Liver (tissue), 9 donors: Measurements from ENCODE around the gene KCNMB2. TPM values are rescaled to one million over a fixed set of nuclear protein-coding genes. Genes with fewer than 3 reads are reported as not detected.

ENCODE experiments used
- DNase-seq: peaks from one replicate; pipeline ENCODE4 v3.0.0-alpha.2; 2017; ENCODE audit warnings: low spot score
- H3K27ac ChIP-seq, 2 donors: one replicate each; pipeline ENCODE4 v1.7.0; 2013; ENCODE audit warnings: inconsistent platforms in 2 of 2, low read length in 2 of 2, control low read depth in 1 of 2, low read depth in 1 of 2, mild to moderate bottlenecking in 1 of 2
- H3K27me3 ChIP-seq, 4 donors: one replicate each; pipeline versions ENCODE4 v1.6.1 to v1.7.0; 2013; ENCODE audit warnings: low read length in 3 of 4, inconsistent platforms in 1 of 4, mild to moderate bottlenecking in 1 of 4, moderate library complexity in 1 of 4; ENCODE audit not compliant: control insufficient read depth in 4 of 4, insufficient read depth in 4 of 4
- H3K36me3 ChIP-seq, 4 donors: one replicate each; pipeline versions ENCODE4 v1.6.1 to v1.7.0; 2013; ENCODE audit warnings: low read length in 3 of 4, mild to moderate bottlenecking in 3 of 4, low read depth in 1 of 4, moderate library complexity in 1 of 4; ENCODE audit not compliant: control insufficient read depth in 4 of 4, insufficient read depth in 3 of 4
- H3K4me1 ChIP-seq, 4 donors: one replicate each; pipeline versions ENCODE4 v1.6.1 to v1.7.0; 2013; ENCODE audit warnings: low read length in 3 of 4, mild to moderate bottlenecking in 3 of 4, moderate library complexity in 1 of 4; ENCODE audit not compliant: control insufficient read depth in 4 of 4, insufficient read depth in 4 of 4
- H3K4me3 ChIP-seq, 3 donors: one replicate each; pipeline versions ENCODE4 v1.6.1 to v1.7.0; 2013; ENCODE audit warnings: low read length in 3 of 3, control low read depth in 1 of 3, low read depth in 1 of 3, mild to moderate bottlenecking in 1 of 3
- H3K9ac ChIP-seq, 2 donors: one replicate each; pipeline ENCODE4 v1.7.0; 2013; ENCODE audit warnings: low read length in 2 of 2, mild to moderate bottlenecking in 2 of 2, moderate library complexity in 2 of 2, control low read depth in 1 of 2, low read depth in 1 of 2
- H3K9me3 ChIP-seq, 4 donors: one replicate each; pipeline versions ENCODE4 v1.6.1 to v1.7.0; 2013; ENCODE audit warnings: low read length in 3 of 4; ENCODE audit not compliant: control insufficient read depth in 4 of 4
- ATF3 ChIP-seq: IDR thresholded peaks from 2 replicates; pipeline ENCODE4 v1.6.1; 2016; ENCODE audit warnings: antibody characterized with exemption
- CTCF ChIP-seq: fragments of 150-350 bp; IDR thresholded peaks from 2 replicates; pipeline ENCODE4 v1.5.1; 2017; ENCODE audit warnings: improper control_type of control experiment, low read depth, low read length; ENCODE audit not compliant: missing input control
- EGR1 ChIP-seq, 2 donors: IDR thresholded peaks; 2 replicates each; pipeline ENCODE4 v1.6.1; 2016 to 2018; ENCODE audit warnings: antibody characterized with exemption in 2 of 2, low read depth in 2 of 2
- FOXA1 ChIP-seq: IDR thresholded peaks from 2 replicates; pipeline ENCODE4 v1.6.1; 2016; ENCODE audit warnings: antibody characterized with exemption
- FOXA2 ChIP-seq: IDR thresholded peaks from 2 replicates; pipeline ENCODE4 v1.6.1; 2016; ENCODE audit warnings: antibody characterized with exemption
- GABPA ChIP-seq, 2 donors: IDR thresholded peaks in 1 of 2; conservative IDR thresholded peaks in 1 of 2; 2 replicates each; pipeline ENCODE4 v1.6.1; 2016; ENCODE audit warnings: antibody characterized with exemption in 2 of 2, mild to moderate bottlenecking in 1 of 2, moderate library complexity in 1 of 2
- HNF4A ChIP-seq, 2 donors: conservative IDR thresholded peaks; 2 replicates each; pipeline ENCODE4 v1.6.1; 2016; ENCODE audit warnings: antibody characterized with exemption in 2 of 2, mild to moderate bottlenecking in 2 of 2
- HNF4G ChIP-seq: IDR thresholded peaks from 2 replicates; pipeline ENCODE4 v1.6.1; 2016; ENCODE audit warnings: antibody characterized with exemption
- JUND ChIP-seq, 2 donors: IDR thresholded peaks; 2 replicates each; pipeline ENCODE4 v1.6.1; 2016; ENCODE audit warnings: antibody characterized with exemption in 2 of 2
- MAX ChIP-seq: IDR thresholded peaks from 2 replicates; pipeline ENCODE4 v1.6.1; 2016; ENCODE audit warnings: antibody characterized with exemption
- NR2F2 ChIP-seq: IDR thresholded peaks from 2 replicates; pipeline ENCODE4 v1.6.1; 2016; ENCODE audit warnings: antibody characterized with exemption
- RAD21 ChIP-seq, 2 donors: IDR thresholded peaks; 2 replicates each; pipeline ENCODE4 v1.6.1; 2016; ENCODE audit warnings: antibody characterized with exemption in 2 of 2, mild to moderate bottlenecking in 2 of 2
- REST ChIP-seq: IDR thresholded peaks from 2 replicates; pipeline ENCODE4 v1.6.1; 2016; ENCODE audit warnings: antibody characterized with exemption, mild to moderate bottlenecking
- RXRA ChIP-seq, 2 donors: IDR thresholded peaks; 2 replicates each; pipeline ENCODE4 v1.6.1; 2017 to 2018; ENCODE audit warnings: antibody characterized with exemption in 2 of 2, mild to moderate bottlenecking in 1 of 2
- TAF1 ChIP-seq: conservative IDR thresholded peaks from 2 replicates; pipeline ENCODE4 v1.6.1; 2016; ENCODE audit warnings: antibody characterized with exemption, mild to moderate bottlenecking
- YY1 ChIP-seq: IDR thresholded peaks from 2 replicates; pipeline ENCODE4 v1.6.1; 2016; ENCODE audit warnings: antibody characterized with exemption, mild to moderate bottlenecking
- ZBTB33 ChIP-seq: IDR thresholded peaks from 2 replicates; pipeline ENCODE4 v1.6.1; 2016; ENCODE audit warnings: antibody characterized with exemption
- WGBS: extraction: QIAGEN DNeasy Blood & Tissue Kit; methylation state at CpG from one replicate; pipeline ENCODE4 v1.1.7; 2013; 5-methylcytosine and 5-hydroxymethylcytosine counted together
- polyA plus RNA-seq, 2 donors: library from polyadenylated mRNA; stranded (reverse) in 1 of 2; unstranded in 1 of 2; fragments of 200-250 nt in 1 of 2; fragments of >200 nt in 1 of 2; fragmentation: Nextera tagmentation in 1 of 2; extraction: Ambion mirVana in 1 of 2; gene quantifications; one replicate each; pipeline versions ENCODE4 v1.2.1 to v1.2.3, GENCODE V29; 2013 to 2015
- total RNA-seq, 2 donors: library from RNA; depleted of rRNA; stranded (reverse); fragments of >200 nt; gene quantifications; one replicate each; pipeline ENCODE4 v1.2.3, GENCODE V29; 2014
- donor health status: healthy.
- donor health status: healthy.
- donor health status: healthy.
- donor health status: healthy.
- donor health status: healthy.

The KCNMB2 gene
- total and polyA plus RNA-seq, 4 donors = 0.08 to 0.33 (median 0.16) TPM; not detected in 1

GRCh38 chr3:178761461-178761860, 225.2 kb downstream of the KCNMB2 start (continued):
- TF ChIP-seq ZBTB33 = no peak

- Histone ChIP-seq H3K4me1 (no peaks in the 10 kb centered on the region), H3K9ac (no peak overlapping the region), H3K9me3 (no peaks in the 10 kb centered on the region), H3K4me3 (no peak overlapping the region), H3K27me3 (no peaks in the 10 kb centered on the region), H3K36me3 (no peaks in the 10 kb centered on the region), H3K27ac (no peak overlapping the region)
- 95% methylated on average over 1 of the region's 1 CpG for WGBS
- TF ChIP-seq ATF3 (no peak), RXRA (IDR thresholded peaks at IDR 0.05) (no peak), HNF4G (no peak), NR2F2 (no peak), ZBTB33 (no peak), GABPA (IDR thresholded peaks at IDR 0.05 in 1 of 2, conservative IDR thresholded peaks at IDR 0.05 in 1 of 2) (no peak), MAX (no peak), JUND (IDR thresholded peaks at IDR 0.05) (no peak)
- DNase-seq = no peak
Measured at GRCh38 chr3:178762385-178762784, 226.1 kb downstream of the KCNMB2 start.

GRCh38 chr3:178765472-178765871, 229.2 kb downstream of the KCNMB2 start:
- no peak overlapping the region for H3K27ac ChIP-seq
- DNase-seq = no peak
- no peaks in the 10 kb centered on the region for H3K9me3 ChIP-seq
- WGBS = 64% methylated on average over 6 of the region's 6 CpGs
- H3K36me3 ChIP-seq = no peaks in the 10 kb centered on the region
- no peak overlapping the region for H3K4me3 ChIP-seq
- no peaks in the 10 kb centered on the region for H3K4me1 ChIP-seq
- H3K9ac ChIP-seq = no peak overlapping the region
- no peaks in the 10 kb centered on the region for H3K27me3 ChIP-seq
- TF ChIP-seq TAF1 (no peak), CTCF (no peak), RXRA (IDR thresholded peaks at IDR 0.05) (no peak), GABPA (IDR thresholded peaks at IDR 0.05 in 1 of 2, conservative IDR thresholded peaks at IDR 0.05 in 1 of 2) (no peak), FOXA1 (no peak), MAX (no peak), EGR1 (IDR thresholded peaks at IDR 0.05; ENCODE audit: low read depth in 2 of 2) (no peak), REST (no peak), HNF4A (conservative IDR thresholded peaks at IDR 0.05) (no peak), HNF4G (no peak), RAD21 (IDR thresholded peaks at IDR 0.05) (no peak), FOXA2 (no peak), ATF3 (no peak), ZBTB33 (no peak), YY1 (no peak), JUND (IDR thresholded peaks at IDR 0.05) (no peak)
